ENCODE data around the gene GATA5. TPM values are rescaled to one million over a fixed set of nuclear protein-coding genes. Genes with fewer than 3 reads are reported as not detected.

The GATA5 gene, protein sequence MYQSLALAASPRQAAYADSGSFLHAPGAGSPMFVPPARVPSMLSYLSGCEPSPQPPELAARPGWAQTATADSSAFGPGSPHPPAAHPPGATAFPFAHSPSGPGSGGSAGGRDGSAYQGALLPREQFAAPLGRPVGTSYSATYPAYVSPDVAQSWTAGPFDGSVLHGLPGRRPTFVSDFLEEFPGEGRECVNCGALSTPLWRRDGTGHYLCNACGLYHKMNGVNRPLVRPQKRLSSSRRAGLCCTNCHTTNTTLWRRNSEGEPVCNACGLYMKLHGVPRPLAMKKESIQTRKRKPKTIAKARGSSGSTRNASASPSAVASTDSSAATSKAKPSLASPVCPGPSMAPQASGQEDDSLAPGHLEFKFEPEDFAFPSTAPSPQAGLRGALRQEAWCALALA
- polyA plus RNA-seq (ENCODE audit: insufficient read depth in 1 of 5, insufficient read length in 5 of 5, low replicate concordance in 1 of 5): 10 to 100 TPM; 25.6 to 46.6 (median 34.3) TPM
- long read RNA-seq, donor 1, transcript GATA5-201 (7 exons, 2,595 nt): major isoform, 21 of 37 reads
- long read RNA-seq, donor 1, partial matches to known transcripts: 16 of 37 reads
- long read RNA-seq, donor 1, other reads (novel, unspliced or antisense): 0 of 37 reads
- long read RNA-seq, donor 2, transcript GATA5-201 (7 exons, 2,595 nt): major isoform, 10 of 10 reads
- long read RNA-seq, donor 2, partial matches to known transcripts: 0 of 10 reads
- long read RNA-seq, donor 2, other reads (novel, unspliced or antisense): 0 of 10 reads
- long read RNA-seq, donor 3, partial matches to known transcripts: 0 of 4 reads
- long read RNA-seq, donor 3, other reads (novel, unspliced or antisense): 0 of 4 reads
- long read RNA-seq, donor 4, transcript GATA5-201 (7 exons, 2,595 nt): major isoform, 7 of 12 reads
- long read RNA-seq, donor 4, partial matches to known transcripts: 5 of 12 reads
- long read RNA-seq, donor 4, other reads (novel, unspliced or antisense): 0 of 12 reads
- long read RNA-seq, donor 5, transcript GATA5-201 (7 exons, 2,595 nt): major isoform, 10 of 16 reads
- long read RNA-seq, donor 5, partial matches to known transcripts: 6 of 16 reads
- long read RNA-seq, donor 5, other reads (novel, unspliced or antisense): 0 of 16 reads
- long read RNA-seq, donor 6, transcript GATA5-201 (7 exons, 2,595 nt): major isoform, 17 of 17 reads
- long read RNA-seq, donor 6, partial matches to known transcripts: 0 of 17 reads
- long read RNA-seq, donor 6, other reads (novel, unspliced or antisense): 0 of 17 reads
- long read RNA-seq, donor 7, transcript GATA5-201 (7 exons, 2,595 nt): major isoform, 7 of 12 reads
- long read RNA-seq, donor 7, partial matches to known transcripts: 5 of 12 reads
- long read RNA-seq, donor 7, other reads (novel, unspliced or antisense): 0 of 12 reads
- long read RNA-seq, donor 8, transcript GATA5-201 (7 exons, 2,595 nt): major isoform, 8 of 8 reads
- long read RNA-seq, donor 8, partial matches to known transcripts: 0 of 8 reads
- long read RNA-seq, donor 8, other reads (novel, unspliced or antisense): 0 of 8 reads

DNA sequence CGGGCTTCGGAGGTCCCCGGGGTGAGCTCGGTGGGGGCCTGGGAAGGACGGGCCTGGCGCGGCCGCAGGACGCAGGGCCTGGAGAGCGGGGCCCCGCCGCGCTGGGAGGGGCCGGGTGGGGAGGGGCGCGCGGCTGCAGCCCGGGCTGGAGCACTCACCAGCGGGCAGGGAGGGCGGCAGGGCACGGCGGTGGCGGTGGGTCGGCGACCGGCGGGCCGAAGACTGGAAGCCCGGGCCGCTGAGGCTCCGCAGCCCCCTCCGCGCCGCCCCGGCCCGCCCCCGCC is at the start of gene GATA5:
Gene GATA5, minus strand, starts transcription at position 224 of the 284 bp plus-strand sequence. CDS start 474 bp downstream, outside the sequence.
- DNase-seq: no peak

DNA sequence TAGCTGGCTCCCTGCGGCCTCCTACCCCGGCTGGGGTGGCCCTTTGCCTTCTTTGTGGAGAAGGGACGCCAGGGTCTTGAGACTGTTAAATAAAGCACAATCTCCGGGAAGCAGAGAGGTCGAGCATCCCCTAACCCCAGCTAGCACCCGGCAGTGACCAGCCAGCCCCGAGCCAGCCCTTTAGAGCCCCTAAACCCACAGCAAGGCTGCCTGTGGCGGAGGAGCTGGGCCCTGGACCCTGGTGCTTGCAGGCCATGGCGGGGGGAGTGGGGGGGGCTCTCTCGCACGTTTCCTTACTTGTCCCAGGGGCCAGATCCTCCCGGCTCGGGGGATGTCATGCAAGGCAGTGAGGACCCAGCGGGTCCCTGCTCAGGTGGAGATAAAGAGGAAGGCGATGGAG is 49.2 kb upstream of the GATA5 start:
- DNase-seq: no peak

DNA sequence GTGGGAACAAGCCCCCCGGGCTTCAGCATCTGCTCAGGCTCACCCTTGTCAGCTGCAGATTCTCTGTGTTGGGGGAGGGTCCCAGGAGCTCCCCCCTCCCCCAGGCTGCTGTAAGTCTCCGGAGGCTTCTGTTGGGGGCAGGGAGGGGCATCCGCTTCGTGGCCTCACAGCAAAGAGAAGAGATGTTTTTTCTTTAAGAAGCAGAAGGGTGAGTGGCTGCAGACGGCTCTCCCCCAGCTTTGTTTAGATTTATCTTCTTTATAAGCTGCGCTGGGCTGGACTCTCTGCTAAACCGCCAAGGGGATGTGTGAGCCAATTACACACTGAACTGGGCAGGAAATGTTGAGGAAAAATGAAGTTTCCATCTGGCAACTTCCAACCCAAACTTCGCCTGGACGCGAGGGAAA is 48.7 kb upstream of the GATA5 start:
- peak; percentile 62 to 76 for DNase-seq

DNA sequence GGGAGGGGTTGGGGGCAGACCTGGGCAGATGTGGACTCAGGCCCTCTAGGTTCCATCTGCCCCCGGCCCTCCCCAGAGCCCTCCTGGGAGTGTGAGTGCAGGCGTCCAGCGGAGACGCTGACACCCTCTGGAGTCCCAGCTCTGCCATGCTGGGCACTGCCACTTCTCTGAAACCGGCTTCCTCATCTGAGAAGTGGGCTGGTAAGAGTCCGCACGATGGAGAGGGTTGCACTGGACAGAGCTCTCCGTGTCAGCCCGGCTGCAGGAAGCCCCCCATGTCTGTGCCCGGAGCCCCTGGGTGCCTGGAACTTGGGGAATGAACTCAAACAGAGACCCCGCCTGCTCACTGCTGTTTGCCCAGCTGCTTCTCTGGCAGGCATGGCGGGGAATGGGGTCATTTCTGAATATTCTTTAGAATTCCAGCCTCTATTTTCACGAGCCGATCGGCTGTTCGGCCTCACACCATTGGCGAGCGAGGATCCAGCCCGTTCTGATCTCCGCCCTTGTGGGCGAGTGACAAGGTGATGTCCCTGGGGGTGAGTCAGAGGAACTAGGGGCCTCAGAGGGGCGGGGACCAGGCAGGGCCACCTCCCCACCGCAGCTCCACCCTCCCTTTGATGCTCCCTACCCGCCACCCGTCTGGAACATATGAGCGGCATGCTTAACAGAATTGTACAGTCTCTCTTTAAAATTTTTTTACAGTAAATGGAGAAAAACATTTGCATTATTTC is 47.8 kb upstream of the GATA5 start:
- DNase-seq: no peak

DNA sequence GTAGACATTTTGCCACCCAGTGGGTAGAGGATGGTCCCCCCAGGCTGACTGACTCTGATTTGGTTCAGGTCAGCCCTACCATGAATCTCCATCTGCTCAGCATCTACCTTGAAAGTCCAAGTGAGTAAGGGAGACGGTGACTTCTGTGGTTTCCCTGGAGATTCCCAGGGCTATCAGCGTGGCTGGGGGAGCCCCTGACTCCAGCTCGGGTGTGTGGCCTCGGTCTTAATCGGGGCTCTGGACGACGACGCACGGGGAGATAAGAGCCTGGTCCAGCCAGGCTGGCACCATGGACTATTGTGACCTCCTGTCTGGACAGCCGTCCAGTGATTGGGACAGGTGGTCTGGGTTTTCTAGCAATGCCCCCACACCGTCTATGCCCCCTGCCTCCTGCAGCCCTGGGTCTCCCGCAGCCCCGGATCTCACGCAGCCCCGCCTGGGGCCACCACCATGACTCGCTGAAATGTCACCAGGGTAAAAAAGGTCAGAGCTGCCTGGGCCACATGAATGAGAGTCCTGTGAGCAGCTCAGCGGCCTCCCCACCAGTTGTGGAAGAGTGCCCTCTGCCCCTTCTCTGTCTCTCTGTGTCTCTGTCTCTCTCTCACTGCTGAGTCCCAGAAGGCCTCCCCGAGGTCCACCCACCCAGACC is 47.1 kb upstream of the GATA5 start:
- no peak for DNase-seq

DNA sequence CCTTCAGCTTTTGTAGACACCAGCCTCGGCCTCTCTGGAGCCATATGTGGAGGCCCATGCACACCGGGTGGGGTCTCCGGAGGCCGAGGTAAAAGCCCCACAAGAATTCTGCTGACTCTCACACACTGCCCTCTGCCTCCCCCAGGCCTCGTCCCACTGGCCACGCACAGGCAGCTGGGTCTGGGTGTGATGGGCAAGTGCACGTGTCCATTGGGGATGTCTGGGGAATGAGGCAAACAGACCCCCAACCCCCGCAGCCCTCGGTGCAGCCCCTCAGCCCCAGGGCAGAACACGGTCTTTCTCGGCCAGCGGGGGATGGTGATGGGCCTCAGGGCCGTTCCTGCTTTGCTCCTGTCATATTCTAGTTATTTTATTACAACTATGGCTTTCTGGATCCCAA is 44.0 kb upstream of the GATA5 start:
- DNase-seq: no peak

DNA sequence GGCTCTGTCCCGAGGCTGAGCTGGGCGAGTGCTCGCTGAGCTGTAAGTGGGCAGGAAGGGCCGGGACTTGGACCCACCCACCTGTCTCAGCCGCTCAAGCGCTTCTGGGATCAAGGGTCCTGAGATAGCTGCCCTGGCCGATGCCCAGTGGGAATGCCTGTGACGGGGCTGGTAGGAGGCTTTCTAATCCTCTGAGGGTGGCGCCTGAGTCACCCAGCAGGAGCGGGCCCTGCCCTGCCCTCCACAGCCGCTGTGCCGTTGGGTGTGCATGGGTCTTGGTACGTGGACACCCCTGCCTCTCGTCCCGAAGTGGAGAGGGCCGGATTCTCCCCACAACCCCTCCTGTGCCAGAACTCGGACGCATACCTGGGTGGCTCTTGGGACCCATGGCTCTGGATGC is 43.1 kb upstream of the GATA5 start:
- DNase-seq: no peak

DNA sequence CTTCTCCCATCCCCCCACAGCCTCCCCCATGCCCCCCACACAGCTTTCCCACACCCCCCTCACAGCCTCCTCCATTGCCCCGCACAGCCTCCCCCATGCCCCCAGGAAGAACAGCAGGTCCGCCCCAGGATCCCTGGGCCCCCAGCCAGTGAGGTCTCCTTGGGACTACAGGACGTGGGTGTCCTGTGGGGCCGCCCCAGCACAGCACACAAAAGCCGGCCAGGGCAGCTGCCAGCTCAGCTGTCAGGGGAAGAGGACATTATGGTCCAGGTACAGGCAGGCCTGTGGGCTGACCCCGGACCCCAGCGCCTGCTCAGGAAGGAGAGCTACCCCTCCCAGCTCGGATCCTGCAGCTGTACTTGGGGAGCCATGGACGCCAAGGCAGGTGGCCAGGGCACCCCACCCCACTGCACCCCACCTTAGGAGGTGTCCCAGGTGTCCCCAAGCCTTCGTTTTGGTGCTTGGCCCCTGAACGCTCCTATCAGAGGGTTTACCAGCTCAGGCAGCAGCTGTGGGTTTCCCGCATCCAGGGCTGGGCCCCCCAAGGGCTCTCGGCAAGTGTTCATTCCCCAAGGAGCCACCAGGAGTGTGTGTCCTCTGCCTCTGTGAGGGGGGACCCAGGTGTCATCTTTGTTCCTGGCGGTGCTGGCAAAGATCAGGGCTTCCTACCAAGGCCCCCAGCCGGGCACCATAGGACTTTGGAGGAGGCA is 42.3 kb upstream of the GATA5 start:
- no peak for DNase-seq

DNA sequence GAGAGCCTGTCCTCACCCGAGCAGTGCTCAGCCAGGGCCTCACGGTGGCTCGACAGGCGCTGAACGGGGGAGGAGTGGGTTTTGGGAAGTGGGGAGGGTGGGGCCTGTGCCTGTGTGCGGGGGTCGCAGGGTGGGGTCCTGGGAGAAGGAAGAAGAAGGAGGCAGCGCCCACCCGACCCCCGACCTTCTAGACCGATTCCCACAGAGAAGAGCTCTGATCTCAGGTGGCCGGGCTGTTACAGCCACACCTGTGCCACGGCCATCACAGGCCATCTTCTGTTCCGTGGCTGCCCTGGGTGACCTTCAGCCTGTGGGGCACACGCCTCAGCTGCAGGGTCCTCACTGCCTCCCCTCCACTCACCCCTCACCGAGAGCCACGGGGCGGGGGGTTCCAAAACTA is 41.4 kb upstream of the GATA5 start:
- no peak for DNase-seq

DNA sequence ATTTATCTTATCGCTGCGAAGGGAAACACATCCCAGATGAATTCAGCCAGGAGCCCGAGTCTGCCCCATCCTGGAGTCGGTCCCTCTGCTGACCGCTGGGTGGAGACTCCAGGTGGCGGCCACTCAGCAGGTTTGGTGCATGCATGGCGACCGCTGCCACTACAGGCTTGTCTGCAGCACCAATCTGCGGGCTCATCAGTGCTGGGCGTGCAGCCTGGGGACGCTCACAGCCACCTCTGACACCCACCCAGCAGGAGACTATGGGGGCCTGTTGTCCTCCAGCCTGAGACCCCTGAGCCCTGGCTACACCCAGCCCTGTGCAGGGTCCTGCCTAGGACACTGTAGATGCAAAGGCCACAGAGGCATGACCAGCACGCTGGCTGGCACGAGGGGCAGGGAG is 40.5 kb upstream of the GATA5 start:
- DNase-seq: no peak

DNA sequence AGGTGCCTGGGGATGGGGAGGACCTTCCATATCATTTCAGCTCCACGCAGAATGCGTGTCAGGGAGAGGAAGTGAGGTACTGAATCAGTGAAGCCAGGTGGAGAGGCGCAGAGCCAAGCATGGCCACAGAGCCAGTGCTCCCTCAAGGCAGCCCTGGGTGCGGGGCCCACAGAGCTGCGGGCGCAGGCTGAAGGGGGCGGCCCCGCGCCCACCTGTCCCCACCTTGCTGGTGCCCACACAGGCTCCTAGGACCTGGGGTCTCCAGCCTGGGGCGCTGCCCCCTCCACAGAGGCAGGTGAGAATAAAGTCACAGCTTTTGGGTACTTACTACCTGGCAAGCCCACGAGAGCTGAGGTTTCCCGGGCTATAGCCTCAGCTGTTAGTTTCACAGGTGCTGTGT is 40.0 kb upstream of the GATA5 start:
- no peak for DNase-seq

DNA sequence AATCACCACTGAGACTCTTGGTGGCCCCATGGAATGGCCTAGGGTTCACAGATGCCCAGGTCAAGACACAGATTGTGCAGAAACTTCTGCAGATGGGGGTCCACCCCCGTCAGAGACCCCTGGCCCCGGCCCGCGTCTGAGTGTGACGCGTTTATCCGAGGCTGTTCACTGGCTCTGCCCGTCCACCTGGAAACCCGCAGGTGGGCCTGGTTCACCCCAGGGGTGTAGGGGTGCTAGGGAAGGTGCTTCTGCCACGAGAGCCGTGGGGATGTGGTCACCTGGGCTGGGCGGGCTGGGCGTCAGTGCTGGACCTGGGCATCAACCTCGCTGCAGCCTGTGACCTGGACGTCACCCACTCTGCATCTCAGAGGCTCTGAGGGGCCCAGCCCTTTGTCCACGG is 39.5 kb upstream of the GATA5 start:
- DNase-seq: no peak

DNA sequence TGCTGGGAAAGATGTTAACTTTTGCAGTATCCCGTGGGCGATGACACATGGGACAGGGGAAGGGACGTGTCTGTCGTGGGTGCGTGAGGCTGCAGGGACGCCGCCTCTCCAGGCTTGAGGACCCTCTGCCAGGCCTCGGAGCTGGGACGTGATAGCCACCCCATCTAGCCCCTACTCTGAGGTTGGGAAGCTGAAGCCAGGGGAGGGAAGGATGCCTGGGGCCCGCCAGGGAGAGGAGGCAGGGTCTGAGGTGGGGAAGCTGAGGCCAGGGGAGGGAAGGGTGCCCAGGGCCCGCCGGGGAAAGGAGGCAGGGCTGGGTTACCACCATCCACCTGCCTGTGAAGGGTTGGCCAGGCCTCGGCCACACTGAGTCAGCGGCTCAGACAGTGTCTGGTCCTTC is 38.2 kb upstream of the GATA5 start:
- DNase-seq: no peak

DNA sequence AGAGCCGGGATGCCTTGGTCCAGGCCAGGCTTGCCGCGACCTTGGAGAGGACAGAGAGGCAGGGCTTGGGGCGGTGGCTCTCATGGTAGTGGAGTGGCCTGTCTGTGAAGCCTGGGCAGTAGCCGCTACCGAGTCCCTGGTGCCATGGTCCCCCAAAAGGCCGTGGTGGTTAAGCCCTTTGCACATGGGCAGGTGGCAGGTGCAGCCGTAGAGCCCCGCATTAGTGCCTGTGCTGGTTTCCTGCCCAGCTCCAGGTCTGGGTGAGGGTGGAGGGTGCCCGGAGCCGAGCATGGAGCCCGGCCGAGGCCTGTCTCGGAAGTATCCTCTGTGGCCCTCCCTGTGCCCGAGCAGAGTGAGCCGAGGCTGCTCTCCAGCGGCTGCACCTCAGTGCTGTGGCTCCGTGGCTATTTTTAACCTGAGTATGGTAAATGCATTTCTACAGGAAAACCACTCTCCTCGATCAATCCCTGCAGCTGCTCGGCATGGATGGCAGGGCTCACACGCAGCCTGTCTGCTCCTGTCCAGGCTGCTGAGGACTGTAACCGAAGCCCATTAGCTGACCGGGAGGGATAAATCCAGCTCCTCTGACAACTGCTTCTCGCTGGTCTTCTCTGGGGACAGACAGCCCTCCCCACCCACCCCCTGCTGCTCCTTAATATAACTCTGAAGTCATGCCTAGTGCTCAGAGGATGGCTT is 36.3 kb upstream of the GATA5 start:
- no peak for DNase-seq

DNA sequence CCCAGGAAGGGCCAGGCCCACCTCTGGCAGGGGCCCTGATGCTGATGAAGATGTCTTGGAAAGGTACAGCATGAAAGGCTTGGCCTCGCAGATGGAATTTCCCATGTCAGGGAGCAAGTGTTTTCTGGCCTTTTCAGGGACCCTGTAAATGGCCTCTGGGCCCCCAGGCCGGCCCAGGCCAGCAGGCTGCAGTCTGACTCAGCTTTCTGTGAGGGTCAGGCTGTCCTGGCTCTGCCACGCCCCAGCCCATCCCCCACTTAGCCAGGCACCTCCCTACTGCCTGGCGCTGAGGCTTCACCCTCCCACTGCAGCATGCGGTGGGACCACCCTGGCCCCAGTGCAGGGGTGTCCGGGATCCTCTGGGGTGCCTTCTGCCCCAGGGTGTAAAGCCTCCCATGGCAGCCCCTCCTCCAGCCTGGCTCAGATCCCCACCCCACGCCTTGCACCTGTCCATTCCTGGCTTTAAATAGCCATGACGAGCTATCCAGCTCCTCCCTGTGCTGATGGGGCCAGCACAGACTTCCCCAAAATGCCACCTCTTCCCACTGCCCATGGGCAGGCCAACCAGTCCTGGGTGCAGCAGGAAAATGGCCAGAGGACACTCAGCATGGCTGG is 35.6 kb upstream of the GATA5 start:
- DNase-seq: no peak

DNA sequence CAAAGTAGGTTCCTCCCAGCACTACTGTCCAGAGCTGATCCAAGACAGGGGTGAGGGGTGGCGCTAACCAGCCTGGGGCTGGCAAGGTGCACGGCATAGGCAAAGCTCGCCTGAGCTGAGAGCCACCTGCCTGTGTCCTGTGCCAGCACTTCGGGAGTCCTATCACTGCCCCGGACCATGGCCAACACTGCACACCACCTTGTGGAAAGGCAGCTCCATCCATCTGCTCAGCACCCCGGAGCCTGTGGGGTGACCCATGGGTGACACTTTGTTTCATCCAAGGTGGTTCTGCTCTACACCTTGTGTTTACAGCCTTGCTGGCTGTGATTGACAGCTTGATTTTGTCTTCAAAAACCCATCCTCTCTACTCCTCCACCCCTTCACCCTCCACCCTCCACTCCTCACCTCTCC is 32.9 kb upstream of the GATA5 start:
- no peak for DNase-seq

DNA sequence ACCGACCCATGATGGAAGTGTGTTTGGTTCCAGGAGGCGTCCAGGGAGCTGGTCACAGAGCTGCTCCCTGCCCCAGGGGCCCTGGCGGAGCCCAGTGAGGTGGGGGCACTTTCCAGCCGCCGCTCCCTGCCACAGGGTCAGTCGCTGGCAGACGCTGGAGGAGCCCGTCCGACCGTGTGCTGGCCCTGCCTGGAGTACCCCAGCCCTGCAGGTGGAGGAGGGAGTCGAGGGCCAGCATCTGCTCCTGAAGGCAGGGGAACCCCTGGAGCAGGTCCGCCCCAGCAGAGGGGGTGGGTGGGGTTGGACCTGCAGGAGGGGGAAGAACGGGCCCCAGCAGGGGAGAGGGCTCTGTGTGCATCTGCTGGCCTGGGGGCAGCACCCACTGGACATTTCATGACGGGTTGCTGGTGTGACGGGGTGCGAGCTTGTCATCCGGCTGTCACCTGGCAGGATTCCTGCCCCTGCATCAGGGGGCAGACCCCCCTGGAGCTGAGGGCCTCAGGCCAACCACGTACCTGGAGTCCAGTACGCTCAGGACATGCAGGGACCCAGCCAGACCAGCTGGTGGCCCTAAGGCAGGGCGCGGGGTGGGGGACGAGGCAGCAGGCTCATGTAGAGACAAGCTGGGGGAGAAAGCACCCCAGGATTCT is 32.3 kb upstream of the GATA5 start:
- DNase-seq: no peak

DNA sequence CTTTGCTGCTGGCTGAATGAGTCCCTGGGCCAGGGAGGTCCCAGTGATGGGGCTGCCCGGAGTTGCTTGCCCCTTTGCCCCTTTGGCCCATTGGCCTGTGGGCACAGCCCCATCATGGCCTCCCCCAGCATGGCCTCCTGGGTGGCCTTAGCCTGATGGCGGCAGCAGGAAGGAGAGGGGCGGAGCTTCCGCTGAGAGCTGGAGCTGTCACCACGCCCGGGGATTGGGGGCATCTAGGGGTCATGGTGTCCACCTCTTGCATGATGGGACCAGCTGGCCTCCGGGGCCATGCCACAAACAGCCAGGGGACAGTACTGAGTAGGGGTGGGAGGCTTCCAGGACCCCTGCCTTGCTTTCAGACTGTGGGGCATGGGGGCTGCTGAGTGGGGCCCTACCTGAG is 31.5 kb upstream of the GATA5 start:
- DNase-seq: no peak

Measured in right lung (tissue), 10 donors.